Activated T-helper 1 cell treated with anti-CD3 and anti-CD28 coated beads, Interleukin-2, amount 50 U/mL, for 16 hours (primary cell): ENCODE data around the gene CALML3.
"Not testable (repeated sequence)": the region's sequence is repeated elsewhere in the genome, so short reads cannot be mapped to it uniquely, and the experiment has no call there.

ENCODE experiments used
- DNase-seq, 2 donors: peaks; one replicate each; pipeline ENCODE4 v3.0.0-alpha.2; 2020; ENCODE audit warnings: low read depth in 1 of 2, low spot score in 1 of 2

CALML3 gene

GRCh38 chr10:5552376-5553321, 27.9 kb downstream of the CALML3 start:
- no peak for DNase-seq

- DNase-seq = no peak
Observed at GRCh38 chr10:5553400-5554170, 28.8 kb downstream of the CALML3 start.

- DNase-seq = no peak
Observed at GRCh38 chr10:5555021-5555510, 30.3 kb downstream of the CALML3 start.

GRCh38 chr10:5555881-5556280, 31.1 kb downstream of the CALML3 start:
- DNase-seq = no peak

GRCh38 chr10:5556576-5556975, 31.8 kb downstream of the CALML3 start:
- DNase-seq = no peak

GRCh38 chr10:5557040-5557721, 32.4 kb downstream of the CALML3 start:
- no peak for DNase-seq

- no peak for DNase-seq
Observed at GRCh38 chr10:5557799-5558771, 33.3 kb downstream of the CALML3 start.

- DNase-seq = not testable (repeated sequence)
Observed at GRCh38 chr10:5559022-5559421, 34.3 kb downstream of the CALML3 start.

GRCh38 chr10:5559642-5560141, 34.9 kb downstream of the CALML3 start:
- no peak for DNase-seq

GRCh38 chr10:5560142-5560816, 35.5 kb downstream of the CALML3 start:
- DNase-seq = no peak

GRCh38 chr10:5560817-5561703, 36.3 kb downstream of the CALML3 start:
- no peak for DNase-seq

GRCh38 chr10:5561704-5562645, 37.2 kb downstream of the CALML3 start:
- DNase-seq = no peak

- DNase-seq = no peak
Observed at GRCh38 chr10:5563321-5563961, 38.7 kb downstream of the CALML3 start.

- peak; percentile 13 to 37 for DNase-seq
Observed at GRCh38 chr10:5563991-5564536, 39.3 kb downstream of the CALML3 start.

GRCh38 chr10:5564537-5565204, 39.9 kb downstream of the CALML3 start:
- peak in 1 of 2 donors; percentile 33 for DNase-seq

- DNase-seq = no peak
Observed at GRCh38 chr10:5565205-5565545, 40.4 kb downstream of the CALML3 start.
